ENCODE results near the gene RIGI.
"Not testable (repeated sequence)": the region's sequence is repeated elsewhere in the genome, so short reads cannot be mapped to it uniquely, and the experiment has no call there.

DNA sequence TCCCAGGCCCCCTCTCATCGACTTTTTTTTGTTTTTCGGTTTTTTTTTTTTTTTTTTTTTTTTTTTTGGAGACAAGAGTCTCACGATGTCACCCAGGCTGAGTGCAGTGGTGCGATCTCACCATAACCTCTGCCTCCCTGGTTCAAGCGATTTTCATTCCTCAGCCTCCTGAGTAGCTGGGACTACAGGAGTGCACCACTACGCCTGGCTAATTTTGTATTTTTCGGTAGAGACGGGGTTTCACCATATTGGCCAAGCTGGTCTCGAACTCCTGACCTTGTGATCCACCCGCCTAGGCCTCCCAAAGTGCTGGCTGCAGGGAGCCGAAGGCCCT lies 1.5 kb downstream of the RIGI start:
- TF ChIP-seq, protein P1, sequence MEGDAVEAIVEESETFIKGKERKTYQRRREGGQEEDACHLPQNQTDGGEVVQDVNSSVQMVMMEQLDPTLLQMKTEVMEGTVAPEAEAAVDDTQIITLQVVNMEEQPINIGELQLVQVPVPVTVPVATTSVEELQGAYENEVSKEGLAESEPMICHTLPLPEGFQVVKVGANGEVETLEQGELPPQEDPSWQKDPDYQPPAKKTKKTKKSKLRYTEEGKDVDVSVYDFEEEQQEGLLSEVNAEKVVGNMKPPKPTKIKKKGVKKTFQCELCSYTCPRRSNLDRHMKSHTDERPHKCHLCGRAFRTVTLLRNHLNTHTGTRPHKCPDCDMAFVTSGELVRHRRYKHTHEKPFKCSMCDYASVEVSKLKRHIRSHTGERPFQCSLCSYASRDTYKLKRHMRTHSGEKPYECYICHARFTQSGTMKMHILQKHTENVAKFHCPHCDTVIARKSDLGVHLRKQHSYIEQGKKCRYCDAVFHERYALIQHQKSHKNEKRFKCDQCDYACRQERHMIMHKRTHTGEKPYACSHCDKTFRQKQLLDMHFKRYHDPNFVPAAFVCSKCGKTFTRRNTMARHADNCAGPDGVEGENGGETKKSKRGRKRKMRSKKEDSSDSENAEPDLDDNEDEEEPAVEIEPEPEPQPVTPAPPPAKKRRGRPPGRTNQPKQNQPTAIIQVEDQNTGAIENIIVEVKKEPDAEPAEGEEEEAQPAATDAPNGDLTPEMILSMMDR (conservative IDR thresholded peaks at IDR 0.05), result not testable (repeated sequence)
- not testable (repeated sequence) for TF ChIP-seq EZH2 (IDR thresholded peaks at IDR 0.05; ENCODE audit: low read depth)
